GM12878 (cell line): Measurements from ENCODE around the gene RFX3.

ENCODE experiments used
- CHD4 ChIP-seq: fragments of 200-600 bp; sonication (generic); IDR thresholded peaks from 2 replicates; pipeline ENCODE4 v1.6.1; 2016; ENCODE audit warnings: mild to moderate bottlenecking
- CTCF ChIP-seq, 3 experiments: IDR thresholded peaks in 2 of 3; conservative IDR thresholded peaks in 1 of 3; 2 replicates each; pipeline ENCODE4 v1.5.1; 2011; ENCODE audit warnings: low read depth in 3 of 3, low read length in 3 of 3, mild to moderate bottlenecking in 3 of 3, control low read depth in 2 of 3, moderate library complexity in 2 of 3, inconsistent platforms in 1 of 3, mixed read lengths in 1 of 3; ENCODE audit not compliant: control insufficient read depth in 2 of 3, insufficient read depth in 1 of 3; ENCODE audit errors: extremely low read depth in 1 of 3
- NFYA ChIP-seq: IDR thresholded peaks from 2 replicates; pipeline ENCODE4 v1.6.1; 2011; ENCODE audit warnings: low read depth, mild to moderate bottlenecking, low read length, improper control_type of control experiment, borderline replicate concordance
- NR2C2 ChIP-seq: IDR thresholded peaks from 2 replicates; pipeline ENCODE4 v1.6.1; 2011; ENCODE audit warnings: borderline replicate concordance, low read depth; ENCODE audit not compliant: control insufficient read depth, insufficient read length
- POLR2A ChIP-seq: IDR thresholded peaks from 2 replicates; pipeline ENCODE4 v1.6.1; 2011; ENCODE audit warnings: low read depth, mild to moderate bottlenecking, low read length
- RAD21 ChIP-seq: IDR thresholded peaks from 2 replicates; pipeline ENCODE4 v1.6.1; 2011; ENCODE audit warnings: mild to moderate bottlenecking, low read depth, low read length, moderate library complexity; ENCODE audit not compliant: insufficient read depth

- TF ChIP-seq RAD21 (no peak), POLR2A (no peak), CTCF (IDR thresholded peaks at IDR 0.05 in 2 of 3, conservative IDR thresholded peaks at IDR 0.05 in 1 of 3; ENCODE audit: control insufficient read depth in 2 of 3, extremely low read depth in 1 of 3, insufficient read depth in 1 of 3, low read depth in 3 of 3, low read length in 3 of 3) (no peak), NR2C2 (no peak), CHD4 (no peak), NFYA (no peak)
These were observed 90.1 kb downstream of the RFX3 start for GRCh38 chr9:3435732-3436131.
